Activated CD8-positive, alpha-beta memory T cell treated with anti-CD3 and anti-CD28 coated beads, Interleukin-2, amount 50 U/mL, for 48 hours (primary cell): ENCODE results near the gene RSPH10B2.
A peak's percentile ranks its signal among the peaks of the same experiment; 100 is the strongest.
"Not testable (repeated sequence)": the region's sequence is repeated elsewhere in the genome, so short reads cannot be mapped to it uniquely, and the experiment has no call there.

Experiments
- DNase-seq: peaks from one replicate; pipeline ENCODE4 v3.0.0-alpha.2; 2020

The RSPH10B2 gene

GRCh38 chr7:6753964-6754363 is at the start of gene RSPH10B2:
RSPH10B2 (plus strand) TSS chr7:6754103; CDS start chr7:6757678, 3,575 bp downstream.
- not testable (repeated sequence) for DNase-seq

GRCh38 chr7:6705959-6706665 is 47.8 kb upstream of the RSPH10B2 start:
- peak; percentile 73 for DNase-seq

- DNase-seq, result peak; percentile 98
These were observed 47.1 kb upstream of the RSPH10B2 start, which contains the start of gene ZNF12 for GRCh38 chr7:6706666-6707407. ZNF12 (minus strand) TSS chr7:6706947; CDS start chr7:6705173, 1,774 bp downstream.

- no peak for DNase-seq
These were observed 45.6 kb upstream of the RSPH10B2 start for GRCh38 chr7:6708304-6708703.

- no peak for DNase-seq
These were observed 44.1 kb upstream of the RSPH10B2 start for GRCh38 chr7:6709808-6710207.

- no peak for DNase-seq
These were observed 39.5 kb upstream of the RSPH10B2 start for GRCh38 chr7:6714360-6714759.

- not testable (repeated sequence) for DNase-seq
These were observed 38.0 kb upstream of the RSPH10B2 start for GRCh38 chr7:6715898-6716297.

- DNase-seq, result no peak
These were observed 35.8 kb upstream of the RSPH10B2 start for GRCh38 chr7:6718124-6718523.

GRCh38 chr7:6724351-6724750 is 29.6 kb upstream of the RSPH10B2 start:
- not testable (repeated sequence) for DNase-seq

- no peak for DNase-seq
These were observed 28.9 kb upstream of the RSPH10B2 start for GRCh38 chr7:6725003-6725402.

- not testable (repeated sequence) for DNase-seq
These were observed 27.6 kb upstream of the RSPH10B2 start for GRCh38 chr7:6726341-6726740.

- no peak for DNase-seq
These were observed 26.2 kb upstream of the RSPH10B2 start for GRCh38 chr7:6727663-6728062.

- DNase-seq, result not testable (repeated sequence)
These were observed 24.9 kb upstream of the RSPH10B2 start for GRCh38 chr7:6728893-6729491.

- DNase-seq, result peak; percentile 91
These were observed 24.2 kb upstream of the RSPH10B2 start for GRCh38 chr7:6729492-6730342.

GRCh38 chr7:6730343-6730633 is 23.6 kb upstream of the RSPH10B2 start:
- DNase-seq, result no peak

GRCh38 chr7:6738415-6738814 is 15.5 kb upstream of the RSPH10B2 start:
- DNase-seq, result not testable (repeated sequence)

- DNase-seq, result not testable (repeated sequence)
These were observed 9.3 kb upstream of the RSPH10B2 start for GRCh38 chr7:6744410-6745100.

GRCh38 chr7:6749335-6749734 is 4.6 kb upstream of the RSPH10B2 start:
- DNase-seq, result not testable (repeated sequence)

GRCh38 chr7:6750173-6750572 is 3.7 kb upstream of the RSPH10B2 start:
- not testable (repeated sequence) for DNase-seq

- not testable (repeated sequence) for DNase-seq
These were observed 7.3 kb downstream of the RSPH10B2 start for GRCh38 chr7:6761186-6761585.

GRCh38 chr7:6781581-6781980 is 27.7 kb downstream of the RSPH10B2 start:
- DNase-seq, result not testable (repeated sequence)

GRCh38 chr7:6789353-6789752 is 35.5 kb downstream of the RSPH10B2 start:
- DNase-seq, result not testable (repeated sequence)
